Limb (tissue), 2 donors: Measurements from ENCODE around the gene GDF2.
A peak's percentile ranks its signal among the peaks of the same experiment; 100 is the strongest.

Experiments used
- DNase-seq, 2 donors: peaks; one replicate each; pipeline ENCODE4 v3.0.0-alpha.2; 2016; ENCODE audit errors: extremely low spot score in 2 of 2

GDF2 gene

DNA sequence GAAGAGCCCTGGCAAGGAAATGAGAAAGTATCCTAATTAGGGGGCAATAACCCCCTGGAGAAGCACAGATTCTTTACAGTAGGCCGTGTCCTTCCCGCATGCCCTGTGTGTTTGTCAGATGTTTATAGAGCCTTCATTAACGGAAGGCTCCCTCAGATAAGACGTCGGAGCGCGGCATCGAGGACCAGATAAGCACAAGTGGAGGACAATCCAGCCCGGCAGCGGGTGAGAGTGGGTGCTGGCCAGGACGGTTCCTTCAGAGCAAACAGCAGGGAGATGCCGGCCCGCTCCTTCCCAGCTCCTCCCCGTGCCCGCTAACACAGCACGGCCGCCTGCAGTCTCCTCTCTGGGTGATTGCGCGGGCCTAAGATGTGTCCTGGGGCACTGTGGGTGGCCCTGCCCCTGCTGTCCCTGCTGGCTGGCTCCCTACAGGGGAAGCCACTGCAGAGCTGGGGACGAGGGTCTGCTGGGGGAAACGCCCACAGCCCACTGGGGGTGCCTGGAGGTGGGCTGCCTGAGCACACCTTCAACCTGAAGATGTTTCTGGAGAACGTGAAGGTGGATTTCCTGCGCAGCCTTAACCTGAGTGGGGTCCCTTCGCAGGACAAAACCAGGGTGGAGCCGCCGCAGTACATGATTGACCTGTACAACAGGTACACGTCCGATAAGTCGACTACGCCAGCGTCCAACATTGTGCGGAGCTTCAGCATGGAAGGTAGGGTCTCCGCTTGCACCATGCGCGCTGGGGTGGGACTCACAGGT lies at the start of gene GDF2:
TSS of gene GDF2 (plus strand) at position 155 of the 762 bp plus-strand sequence. CDS start at position 370, 215 bp downstream.
- no peak for DNase-seq

DNA sequence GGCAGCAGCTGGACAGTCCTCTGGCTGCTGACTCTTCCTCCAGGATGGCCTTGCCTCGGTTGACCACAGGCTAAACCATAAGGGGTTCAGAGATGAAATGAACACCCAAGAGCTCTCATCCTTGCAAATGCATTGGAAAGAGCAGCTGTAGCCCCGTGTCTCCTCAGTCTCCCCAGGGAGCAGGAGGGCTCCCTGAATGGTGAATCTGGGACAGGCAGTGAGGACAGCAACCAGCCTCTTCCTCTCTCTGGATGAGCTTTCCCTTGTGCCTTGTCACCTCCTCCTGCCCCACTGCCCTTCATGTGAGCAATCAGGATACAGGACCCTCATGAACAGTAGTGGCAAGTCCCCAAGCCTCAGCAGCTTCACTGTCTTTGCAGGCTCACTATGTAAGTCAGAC lies 46.2 kb upstream of the GDF2 start:
- peak in 1 of 2 donors; percentile 9 for DNase-seq

DNA sequence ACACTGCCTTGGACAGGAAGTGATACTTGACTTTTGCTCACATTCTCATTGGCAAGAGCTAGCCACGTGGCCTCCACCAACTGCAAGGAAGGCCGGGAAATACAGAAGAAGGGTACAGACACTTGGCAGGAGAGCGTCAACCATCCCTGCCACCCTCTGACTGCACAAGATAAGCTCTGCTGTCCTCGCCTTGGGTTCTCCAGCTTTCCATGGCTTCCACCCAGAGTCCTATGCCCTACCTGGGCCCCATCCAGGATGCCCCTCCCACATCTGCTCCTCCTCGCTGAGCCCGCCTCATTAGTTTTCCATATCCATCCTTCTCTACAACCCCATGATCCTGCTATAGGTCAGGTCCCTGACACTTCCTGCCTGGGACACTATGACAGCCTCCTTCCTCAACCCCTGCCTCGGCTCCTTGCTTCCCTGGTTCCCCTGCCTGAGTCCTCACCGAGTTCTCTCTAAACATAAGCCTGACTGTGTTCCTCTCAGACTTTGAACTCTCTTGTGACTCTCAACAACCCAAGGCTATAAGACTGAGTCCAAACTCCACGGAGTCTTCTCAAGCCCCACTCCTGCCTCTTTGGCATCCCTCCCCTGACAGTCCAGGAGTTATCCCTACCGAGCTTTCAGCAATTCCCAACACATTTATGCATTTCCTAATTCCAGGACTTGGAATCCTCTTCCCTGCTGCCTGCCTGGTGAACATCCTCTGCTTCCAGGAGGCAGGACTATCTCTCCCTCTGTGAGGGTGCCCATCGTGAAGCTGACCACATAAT lies 45.5 kb upstream of the GDF2 start:
- DNase-seq, result peak in 1 of 2 donors; percentile 13

DNA sequence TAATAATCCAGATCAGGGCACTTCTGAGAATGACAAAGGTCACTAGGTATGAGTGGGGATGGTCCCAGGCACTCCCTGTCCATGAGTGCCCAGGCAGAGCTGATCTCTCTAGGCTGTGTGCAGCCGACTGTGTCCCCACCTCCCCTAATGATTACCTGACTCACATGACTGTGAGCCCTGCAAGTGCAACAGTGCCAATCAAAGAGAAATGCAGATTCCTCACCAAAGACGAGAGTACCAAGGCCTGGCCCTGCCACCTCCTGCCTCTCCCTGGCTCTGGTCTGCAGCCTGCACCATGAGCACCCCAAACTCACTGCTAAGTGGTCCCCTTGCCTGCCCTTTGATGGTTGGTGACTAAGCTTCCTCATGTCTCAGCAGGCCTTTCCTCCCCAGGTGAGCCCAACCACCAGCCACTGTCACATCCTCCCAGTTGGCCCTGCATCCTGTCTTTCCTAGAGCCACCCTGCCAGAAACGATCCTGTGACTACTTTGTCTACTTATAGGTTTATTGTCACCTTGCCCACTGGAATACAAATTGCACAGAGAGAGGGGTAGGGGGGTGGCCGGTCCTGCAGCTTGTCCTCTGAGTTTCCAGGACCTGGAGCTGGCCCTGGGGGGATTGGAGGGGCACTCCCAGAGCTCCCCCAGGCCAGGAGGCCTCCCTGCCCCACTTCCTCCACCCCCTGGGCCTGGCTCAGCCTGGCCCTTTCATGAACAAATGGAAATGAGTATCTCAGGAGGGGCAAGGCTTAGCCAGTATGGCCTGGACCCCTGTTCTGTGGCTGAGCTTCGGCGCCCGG lies 44.7 kb upstream of the GDF2 start:
- DNase-seq, result peak in 1 of 2 donors; percentile 26

DNA sequence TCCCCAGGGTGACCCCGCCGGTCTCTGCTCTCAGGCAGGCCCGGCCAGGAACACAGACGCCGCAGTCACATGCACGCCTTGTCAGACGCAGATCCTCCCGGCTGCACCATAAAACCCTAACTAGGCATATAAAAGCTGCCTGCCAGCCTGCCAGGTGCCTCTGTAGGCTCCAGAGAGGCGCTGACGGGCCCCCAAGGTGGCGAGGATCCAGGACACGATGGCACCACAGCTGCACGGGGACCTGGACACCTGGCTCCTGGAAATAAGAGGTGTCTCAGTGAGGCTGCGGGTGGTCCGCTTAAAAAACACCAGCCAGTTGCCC lies 44.1 kb upstream of the GDF2 start:
- no peak for DNase-seq

DNA sequence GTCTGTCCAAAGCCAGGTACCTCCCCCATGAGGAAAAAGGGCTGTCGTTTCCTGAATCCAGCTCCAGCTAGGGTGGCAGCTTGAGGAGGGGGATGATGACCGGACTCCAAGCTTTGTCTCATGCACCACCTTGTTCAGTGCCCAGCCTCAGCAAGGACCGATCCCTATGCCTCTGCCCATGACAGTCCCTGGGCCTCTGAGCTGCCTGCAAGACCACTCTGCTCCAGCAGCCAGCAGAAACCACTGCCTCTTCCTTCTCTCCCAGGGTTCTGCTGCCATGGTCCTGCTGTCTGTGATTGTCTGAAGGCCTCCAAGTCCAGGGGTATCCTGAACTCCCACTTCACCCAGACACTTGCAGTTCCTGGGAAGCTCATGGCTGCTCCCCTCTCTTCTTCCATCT lies 43.5 kb upstream of the GDF2 start:
- DNase-seq, result peak in 1 of 2 donors; percentile 11

DNA sequence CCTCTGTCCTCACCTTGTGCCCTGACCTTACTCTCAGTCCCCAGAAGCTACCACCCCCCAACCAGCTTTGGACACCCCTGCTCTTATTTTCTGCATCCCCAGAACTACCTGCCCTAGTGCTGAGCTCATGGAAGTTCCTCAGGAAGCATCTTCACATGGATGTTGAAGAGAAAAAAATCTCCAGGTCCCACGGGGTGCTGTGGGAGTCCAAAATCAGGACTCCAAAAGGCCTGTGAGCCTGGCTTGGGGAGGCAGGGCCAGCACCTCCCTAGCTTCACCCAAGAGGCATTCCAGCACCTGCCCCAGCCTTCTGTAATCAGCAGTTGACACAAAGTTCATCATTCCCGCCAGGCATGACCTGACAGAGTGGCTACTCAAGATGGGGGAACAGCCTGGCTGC lies 43.0 kb upstream of the GDF2 start:
- DNase-seq, result peak in 1 of 2 donors; percentile 23

DNA sequence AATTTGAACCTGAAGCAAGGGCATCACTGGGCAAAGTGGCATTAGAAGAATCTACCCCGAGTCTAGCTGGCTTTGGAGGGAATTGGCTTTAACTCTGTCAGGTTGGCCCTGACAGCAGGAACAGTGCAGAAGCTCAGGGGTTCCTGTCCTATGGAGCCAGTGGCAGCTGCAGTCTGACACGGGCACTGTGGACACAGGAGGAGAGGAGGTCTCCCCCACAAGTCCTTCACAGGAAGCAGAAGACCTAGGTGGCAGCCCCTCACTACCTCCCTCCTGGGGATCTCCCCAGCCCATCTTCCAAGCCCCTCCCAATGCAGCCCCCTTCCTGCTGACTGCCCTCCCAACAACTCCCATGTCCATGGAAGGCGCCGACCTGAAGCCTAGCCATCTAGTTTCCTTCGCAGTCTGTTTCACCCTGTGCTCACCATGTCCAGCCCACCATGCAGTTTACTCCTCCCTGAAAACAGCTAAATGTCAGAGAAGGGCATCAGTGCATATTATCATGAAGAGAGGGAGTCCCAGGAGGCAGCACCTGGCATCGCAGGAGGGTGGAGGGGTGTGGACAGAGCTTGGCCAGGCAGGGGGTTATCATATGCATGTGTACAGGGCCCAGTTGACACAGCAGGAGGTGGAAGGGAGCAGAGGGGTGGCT lies 40.1 kb upstream of the GDF2 start:
- DNase-seq, result peak in 1 of 2 donors; percentile 8

DNA sequence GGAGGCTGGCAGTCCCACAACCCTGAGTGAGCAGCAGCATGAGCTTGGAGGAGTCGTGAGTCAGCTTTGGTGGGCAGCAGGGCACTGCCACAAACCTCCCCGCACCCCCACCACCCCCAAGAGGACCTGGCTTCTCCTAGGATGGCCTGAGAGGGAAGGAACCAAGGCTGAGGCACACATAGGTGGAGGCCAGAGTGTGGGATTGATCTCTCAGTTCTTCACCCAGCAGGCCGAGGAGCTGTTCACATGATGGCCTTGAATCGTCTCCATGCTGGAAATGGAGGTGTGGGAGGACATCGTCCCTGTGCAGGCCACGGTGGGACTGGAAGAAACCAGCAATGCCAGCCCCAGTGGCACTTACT lies 39.6 kb upstream of the GDF2 start:
- peak in 1 of 2 donors; percentile 15 for DNase-seq

DNA sequence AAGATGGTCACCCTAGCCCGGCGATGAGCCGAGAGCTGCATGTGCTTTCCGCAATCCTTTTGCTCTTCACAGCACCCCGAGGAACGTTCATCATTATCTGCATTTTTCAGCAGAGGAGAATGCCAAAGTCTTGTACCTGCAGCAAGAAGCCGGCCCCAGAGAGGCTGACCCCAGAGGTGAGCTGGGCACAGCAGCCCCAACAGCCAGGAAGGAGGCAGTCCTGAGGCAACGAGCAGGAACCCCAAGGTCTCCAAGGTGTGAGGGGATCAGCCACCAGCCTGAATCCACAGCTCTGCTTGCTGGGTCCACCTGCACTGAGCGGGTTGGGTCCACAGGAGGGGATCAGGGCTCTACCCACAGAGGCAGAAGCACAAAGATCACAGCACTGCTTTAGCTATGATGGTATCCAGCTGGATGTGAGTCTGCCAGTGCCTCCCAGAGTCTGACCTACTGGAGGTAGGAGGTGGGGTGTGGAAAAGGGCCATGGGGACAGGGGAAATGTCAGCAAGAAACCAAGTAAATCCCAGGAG lies 39.1 kb upstream of the GDF2 start:
- DNase-seq, result peak in 1 of 2 donors; percentile 17

DNA sequence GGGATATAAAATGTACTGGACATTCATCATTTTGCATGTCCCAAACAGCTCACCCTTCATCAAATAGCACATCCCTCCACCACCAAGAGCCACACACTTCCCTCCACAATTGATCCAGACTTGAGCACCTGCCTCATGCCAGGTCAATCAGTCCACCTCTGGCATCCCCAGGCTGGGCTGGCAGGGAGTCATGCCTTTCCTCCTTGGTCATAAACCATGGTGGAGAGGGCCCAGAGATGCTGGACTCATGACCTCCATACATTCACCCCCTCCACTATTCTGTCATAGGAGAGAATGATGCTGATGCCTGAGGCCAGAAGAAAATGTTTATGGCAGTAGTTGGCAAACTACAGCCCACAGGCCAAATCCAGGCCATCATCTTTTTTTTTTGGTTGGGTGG lies 38.4 kb upstream of the GDF2 start:
- peak in 1 of 2 donors; percentile 6 for DNase-seq

DNA sequence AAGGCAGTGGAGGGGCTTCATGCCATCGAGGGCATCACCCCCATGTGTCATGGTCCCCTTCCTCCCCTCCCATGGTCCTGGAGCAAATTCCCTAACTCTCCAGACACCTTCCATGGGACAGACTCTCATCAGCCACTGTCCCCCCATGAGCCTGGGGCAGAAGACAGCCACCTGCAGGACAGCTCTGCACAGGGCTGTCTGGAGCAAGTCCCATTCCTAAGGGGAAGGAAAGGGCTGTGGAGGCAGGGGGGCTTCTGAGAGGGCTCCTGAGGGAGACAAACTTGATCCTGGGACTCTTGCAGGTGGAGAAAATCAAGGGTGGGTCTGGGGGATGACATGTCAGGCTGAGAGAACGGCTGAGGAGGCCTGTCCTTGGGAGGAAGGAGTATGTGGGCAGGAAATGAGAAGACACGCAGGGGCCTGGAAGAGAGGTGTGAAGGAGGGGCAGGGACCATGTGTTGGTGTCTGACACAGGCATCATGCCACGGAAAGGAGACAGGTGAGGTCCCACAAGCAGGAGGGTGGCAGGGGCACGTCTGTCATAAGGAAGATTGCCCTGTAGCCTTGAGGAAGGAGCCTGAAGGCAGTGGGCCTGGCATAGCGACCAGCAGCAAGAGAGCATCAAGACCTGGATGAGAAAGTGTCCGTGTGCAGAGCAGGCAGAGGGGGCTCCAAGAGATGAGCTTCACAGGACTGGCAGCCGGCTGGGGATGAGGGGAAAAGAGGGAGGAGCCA lies 36.7 kb upstream of the GDF2 start:
- peak in 1 of 2 donors; percentile 17 for DNase-seq

DNA sequence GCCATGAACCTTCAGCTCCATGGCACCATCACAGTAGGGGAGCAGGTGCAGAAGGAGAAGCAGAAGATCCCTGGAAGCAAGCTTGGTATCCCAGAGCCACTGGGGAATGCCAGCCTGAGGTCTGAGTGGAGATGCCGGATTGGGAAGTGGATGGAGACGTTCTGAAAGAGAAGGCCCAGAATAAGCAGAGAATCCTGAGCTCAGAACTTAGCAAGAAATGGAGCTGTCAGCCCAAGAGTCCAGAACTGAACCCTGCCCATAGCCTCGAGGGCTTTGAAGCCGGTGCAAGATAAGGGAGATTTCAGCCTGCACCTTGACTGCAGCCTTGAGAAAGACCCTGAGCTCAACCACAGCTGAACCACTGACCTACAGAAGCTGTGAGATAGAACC lies 36.1 kb upstream of the GDF2 start:
- DNase-seq, result no peak

DNA sequence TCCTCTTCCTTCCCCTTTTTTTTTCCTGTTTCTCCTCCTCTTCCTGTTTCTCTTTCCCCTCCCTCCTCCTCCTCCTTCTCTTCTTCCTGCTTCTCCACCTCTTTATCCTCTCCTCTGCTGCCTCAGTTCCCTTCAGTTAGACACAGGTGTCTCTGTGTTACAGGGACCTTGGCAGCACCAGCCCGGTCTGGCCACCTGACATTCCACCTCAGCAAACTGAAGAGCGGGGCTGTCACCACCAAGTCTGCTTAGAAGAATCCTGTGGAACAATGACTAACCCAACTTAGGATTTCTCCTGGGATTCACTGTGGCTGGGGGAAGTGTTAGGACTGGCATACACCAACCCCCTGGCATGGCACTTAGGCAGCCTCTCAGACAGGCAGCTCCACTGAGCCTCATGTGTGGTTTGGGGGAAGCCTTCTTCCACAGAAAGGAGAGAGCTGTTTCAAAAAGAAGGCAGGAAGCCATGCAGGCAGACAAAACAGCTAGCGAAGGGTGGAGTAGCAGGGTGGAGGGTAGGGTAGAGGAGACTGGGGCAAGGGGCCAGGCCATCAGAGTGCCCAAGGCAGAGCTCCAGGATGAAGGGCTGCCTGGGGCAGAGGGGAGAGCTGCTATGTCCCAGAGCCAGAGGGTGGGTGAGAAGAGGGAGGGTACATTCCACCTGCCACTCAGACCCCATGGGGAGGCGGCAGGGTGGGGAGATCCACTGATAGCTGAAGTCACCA lies 35.5 kb upstream of the GDF2 start:
- DNase-seq, result no peak

DNA sequence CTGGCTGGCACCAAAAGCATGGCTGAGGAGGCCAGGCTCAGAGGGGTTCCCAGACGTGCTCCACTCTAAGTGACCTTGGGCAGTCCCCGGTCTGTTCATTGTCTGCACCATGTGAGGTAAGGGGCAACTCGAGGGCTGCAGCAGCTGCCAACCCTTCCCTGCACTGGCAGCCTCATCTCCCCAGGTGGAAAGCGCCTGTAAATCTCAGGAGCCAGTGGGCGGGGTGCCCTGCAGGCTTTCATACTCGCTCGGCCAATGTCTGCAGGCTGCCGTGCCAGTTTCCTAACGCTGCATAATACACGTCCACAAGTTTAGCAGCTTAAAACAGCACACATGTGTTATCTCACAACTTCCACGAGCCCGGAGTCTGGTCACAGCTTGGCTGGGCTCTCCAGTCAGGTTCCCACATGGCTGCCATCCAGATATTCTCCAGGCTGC lies 34.9 kb upstream of the GDF2 start:
- DNase-seq, result peak in 1 of 2 donors; percentile 32

DNA sequence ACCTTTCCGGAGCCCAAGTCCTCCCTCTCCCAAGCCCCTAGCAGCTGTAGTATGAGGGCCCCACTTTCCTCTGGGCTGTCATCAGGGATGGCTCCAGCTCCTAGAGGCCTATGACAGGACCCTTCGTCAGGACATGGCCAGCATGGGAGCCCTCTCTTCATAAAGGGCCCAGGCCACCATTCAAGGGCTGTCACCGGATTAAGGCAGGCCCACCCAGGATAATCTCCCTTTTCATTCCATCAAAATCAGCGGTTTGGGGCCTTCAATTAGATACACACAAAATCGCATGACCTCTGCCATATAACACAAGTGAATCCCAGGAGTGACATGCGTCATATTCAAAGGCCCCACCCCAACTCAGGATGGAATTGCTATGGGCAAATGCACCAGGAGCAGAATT lies 34.4 kb upstream of the GDF2 start:
- no peak for DNase-seq

DNA sequence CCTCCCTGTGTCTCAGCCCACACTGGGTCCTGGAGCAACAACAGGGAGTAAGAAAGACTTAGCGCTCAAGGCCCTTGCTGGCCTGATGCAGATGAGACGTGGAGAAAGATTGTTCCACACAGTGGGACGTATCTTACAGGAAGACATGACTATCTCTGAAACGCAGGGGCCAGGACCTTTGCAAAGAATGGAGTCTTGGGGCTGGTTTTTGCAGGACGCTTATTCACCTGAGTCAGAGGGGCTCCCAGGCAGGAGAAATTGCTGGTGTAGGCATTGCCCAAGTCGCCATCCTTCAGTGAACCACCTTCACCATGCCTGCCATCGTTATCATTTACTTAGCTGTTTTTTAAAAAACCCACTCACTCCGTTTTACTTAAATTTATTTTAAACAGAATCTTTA lies 34.0 kb upstream of the GDF2 start:
- peak in 1 of 2 donors; percentile 9 for DNase-seq

DNA sequence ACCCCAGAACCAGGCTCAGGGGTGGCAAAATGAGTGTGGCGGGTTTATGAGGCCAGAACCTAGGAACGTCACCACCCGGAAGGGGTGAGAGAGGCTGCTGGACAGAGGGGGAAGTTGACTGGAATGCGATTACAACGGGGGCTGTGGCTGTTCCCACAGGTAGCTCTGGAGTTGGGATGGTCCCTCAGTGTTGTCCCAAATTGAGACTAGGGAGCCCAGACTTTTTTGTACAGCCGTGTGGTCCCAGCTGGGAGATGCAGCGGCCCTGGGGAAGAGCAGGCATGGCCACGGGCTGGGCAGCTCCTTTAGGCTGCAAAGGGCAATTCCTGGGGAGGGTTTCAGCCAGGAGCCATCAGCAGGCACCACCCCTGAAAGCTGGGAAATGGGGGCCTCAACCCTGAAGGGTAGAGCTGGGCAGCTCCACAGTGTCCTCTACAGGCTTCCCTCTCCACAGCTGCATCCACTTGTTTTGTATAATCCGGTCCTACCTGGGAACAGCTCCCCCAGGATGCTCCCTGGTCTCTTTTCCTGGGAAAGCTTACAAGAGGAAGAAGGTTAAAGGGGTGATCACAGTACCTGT lies 33.2 kb upstream of the GDF2 start:
- peak in 1 of 2 donors; percentile 26 for DNase-seq

DNA sequence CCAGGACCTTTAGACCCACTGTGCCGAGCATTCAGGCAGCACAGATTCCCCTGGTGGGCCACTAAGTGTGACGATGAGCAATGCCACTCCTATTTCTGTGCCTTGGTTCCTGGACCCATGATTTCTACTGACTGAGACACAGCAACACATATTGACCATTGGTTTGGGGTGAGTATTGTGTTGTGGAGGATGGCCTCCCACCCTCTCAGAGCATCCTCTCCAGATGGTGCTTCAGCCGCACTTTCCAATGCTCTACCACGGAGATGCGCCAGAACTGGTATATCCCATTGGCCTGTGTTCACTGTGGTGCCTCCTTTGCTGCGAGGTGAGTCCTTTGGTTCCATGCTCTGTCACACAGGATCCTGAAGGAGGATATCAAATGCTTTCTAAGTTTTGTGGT lies 32.3 kb upstream of the GDF2 start:
- peak in 1 of 2 donors; percentile 17 for DNase-seq

DNA sequence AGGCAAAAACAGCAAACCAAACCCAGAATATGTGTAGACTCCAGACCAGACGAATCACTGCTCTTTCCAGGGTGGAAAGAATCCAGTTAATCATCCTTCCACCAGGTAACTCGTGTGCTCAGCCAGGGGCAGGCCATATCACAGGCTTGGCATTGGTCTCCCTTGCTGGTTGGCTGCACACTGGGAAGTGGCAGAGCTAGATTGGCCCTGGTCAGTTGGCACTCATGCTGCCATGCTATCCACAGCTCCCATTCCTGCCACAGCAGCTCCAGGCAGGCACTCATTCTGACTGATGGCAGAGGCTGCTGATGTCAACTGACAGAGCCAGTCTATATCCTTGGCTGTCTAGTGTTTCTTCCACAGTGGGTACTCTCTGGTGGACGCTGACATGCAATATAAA lies 31.9 kb upstream of the GDF2 start:
- DNase-seq, result peak in 1 of 2 donors; percentile 12
